ENCODE data around the gene TRHDE.

Gene TRHDE

DNA sequence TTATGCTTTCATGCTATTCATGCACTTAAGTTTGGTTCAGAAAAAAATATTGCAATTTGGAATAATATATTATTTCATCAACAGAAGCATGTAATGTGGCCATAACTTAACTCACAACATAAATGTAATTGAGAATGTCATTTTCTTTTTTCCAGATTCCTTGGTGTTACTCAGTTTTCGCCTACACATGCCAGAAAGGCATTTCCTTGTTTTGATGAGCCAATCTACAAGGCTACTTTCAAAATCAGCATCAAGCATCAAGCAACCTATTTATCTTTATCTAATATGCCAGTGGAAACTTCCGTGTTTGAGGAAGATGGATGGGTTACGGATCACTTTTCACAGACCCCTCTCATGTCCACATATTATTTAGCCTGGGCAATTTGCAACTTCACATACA, 14.4 kb downstream of the TRHDE start:
- Mint-ChIP-seq H3K9me3 (peaks cover 3% of the 10 kb centered on the region), H3K36me3 (no peaks in the 10 kb centered on the region), H3K27ac (no peak overlapping the region), H3K4me1 (no peaks in the 10 kb centered on the region), H3K4me3 (no peak overlapping the region)
- DNase-seq (ENCODE audit: low spot score in 2 of 2) = no peak
- no peak for ATAC-seq

GRCh38 chr12:72288436-72288835, 16.3 kb downstream of the TRHDE start:
- Mint-ChIP-seq H3K27ac (no peak overlapping the region), H3K4me1 (no peaks in the 10 kb centered on the region), H3K9me3 (peaks cover 3% of the 10 kb centered on the region), H3K4me3 (no peak overlapping the region), H3K36me3 (no peaks in the 10 kb centered on the region)
- ATAC-seq (no peak), DNase-seq (ENCODE audit: low spot score in 2 of 2) (no peak)

GRCh38 chr12:72288911-72289310, 16.7 kb downstream of the TRHDE start:
- Mint-ChIP-seq H3K27ac (no peak overlapping the region), H3K4me3 (no peak overlapping the region), H3K9me3 (peaks cover 3% of the 10 kb centered on the region), H3K36me3 (no peaks in the 10 kb centered on the region), H3K4me1 (no peaks in the 10 kb centered on the region)
- DNase-seq (ENCODE audit: low spot score in 2 of 2) (no peak), ATAC-seq (no peak)

- Mint-ChIP-seq H3K9me3 (peaks cover 3% of the 10 kb centered on the region), H3K4me3 (no peak overlapping the region), H3K27ac (no peak overlapping the region), H3K36me3 (no peaks in the 10 kb centered on the region), H3K4me1 (no peaks in the 10 kb centered on the region)
- DNase-seq (ENCODE audit: low spot score in 2 of 2) (no peak), ATAC-seq (no peak)
Observed at GRCh38 chr12:72289633-72290032, 17.5 kb downstream of the TRHDE start.

DNA sequence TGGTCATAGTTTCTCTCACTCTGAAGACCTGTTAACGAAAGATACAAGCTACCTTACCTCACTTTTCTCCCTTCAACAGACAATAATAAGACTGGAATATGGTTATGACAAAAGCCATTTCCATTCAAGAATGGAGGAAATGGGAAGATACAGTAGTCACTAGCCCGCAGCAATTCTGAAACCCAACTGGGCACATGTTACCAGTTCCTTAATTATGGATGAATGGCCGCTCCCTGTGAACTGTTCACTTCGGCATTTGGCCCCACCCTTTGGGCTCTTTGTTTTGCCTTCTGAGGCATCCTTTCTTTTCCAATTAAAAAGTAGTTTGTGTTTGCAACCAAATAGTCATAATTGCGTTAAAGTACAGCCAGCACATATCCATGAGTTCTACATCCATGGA, 19.0 kb downstream of the TRHDE start:
- H3K36me3 Mint-ChIP-seq = no peaks in the 10 kb centered on the region
- H3K4me1 Mint-ChIP-seq = no peaks in the 10 kb centered on the region
- no peak overlapping the region for H3K27ac Mint-ChIP-seq
- H3K4me3 Mint-ChIP-seq = no peak overlapping the region
- no peak for ATAC-seq
- no peak for DNase-seq (ENCODE audit: low spot score in 2 of 2)
- H3K9me3 Mint-ChIP-seq = peaks cover 3% of the 10 kb centered on the region

- no peaks in the 10 kb centered on the region for H3K4me1 Mint-ChIP-seq
- no peak overlapping the region for H3K4me3 Mint-ChIP-seq
- peaks cover 10% of the 10 kb centered on the region for H3K9me3 Mint-ChIP-seq
- ATAC-seq = no peak
- no peak for DNase-seq (ENCODE audit: low spot score in 2 of 2)
- H3K27ac Mint-ChIP-seq = no peak overlapping the region
- H3K36me3 Mint-ChIP-seq = no peaks in the 10 kb centered on the region
Observed at GRCh38 chr12:72293701-72294100, 21.5 kb downstream of the TRHDE start.

DNA sequence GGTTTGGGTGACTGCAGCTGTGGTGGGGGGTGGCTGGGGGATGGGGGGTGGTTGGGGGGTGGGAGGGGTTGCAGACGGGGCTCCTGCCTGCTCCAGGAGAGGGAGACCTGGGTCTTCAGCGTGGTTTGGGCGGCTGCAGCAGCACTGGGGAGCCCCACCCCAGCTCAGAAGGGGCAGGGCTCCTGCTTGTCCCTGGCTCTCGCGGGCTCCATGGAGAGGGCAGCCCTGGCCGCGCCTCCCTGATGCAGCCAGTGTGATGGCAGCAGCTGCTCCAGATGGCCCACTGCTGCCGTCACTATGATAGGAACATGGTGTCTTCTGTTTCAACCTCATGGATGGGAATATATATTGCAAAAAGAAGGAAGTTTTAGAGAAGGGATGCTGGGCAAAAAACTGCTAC, 22.9 kb downstream of the TRHDE start:
- DNase-seq (ENCODE audit: low spot score in 2 of 2) (no peak), ATAC-seq (no peak)
- Mint-ChIP-seq H3K9me3 (peaks cover 7% of the 10 kb centered on the region), H3K4me3 (no peak overlapping the region), H3K27ac (no peak overlapping the region), H3K4me1 (no peaks in the 10 kb centered on the region), H3K36me3 (no peaks in the 10 kb centered on the region)

DNA sequence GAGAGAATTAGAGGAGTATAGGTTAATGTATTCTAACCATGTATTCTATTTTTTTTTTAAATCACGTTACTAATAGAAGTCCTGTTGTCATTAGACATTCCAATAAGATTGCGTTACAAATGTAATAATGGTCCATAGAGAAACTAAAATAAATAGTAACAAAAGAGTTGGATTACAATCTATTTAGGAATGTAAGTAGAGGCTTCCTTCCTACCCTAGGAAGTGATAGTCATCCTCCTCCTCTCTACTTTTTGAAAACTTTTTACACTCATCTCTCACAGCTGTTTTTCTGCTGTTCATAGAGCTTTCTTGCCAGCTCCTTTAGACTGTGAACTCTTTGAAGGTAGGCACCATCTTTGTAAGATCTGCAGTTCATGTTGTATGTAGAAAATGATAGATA, 23.6 kb downstream of the TRHDE start:
- no peaks in the 10 kb centered on the region for H3K36me3 Mint-ChIP-seq
- ATAC-seq = no peak
- no peak overlapping the region for H3K4me3 Mint-ChIP-seq
- no peak overlapping the region for H3K27ac Mint-ChIP-seq
- H3K4me1 Mint-ChIP-seq = no peaks in the 10 kb centered on the region
- DNase-seq (ENCODE audit: low spot score in 2 of 2) = no peak
- peaks cover 7% of the 10 kb centered on the region for H3K9me3 Mint-ChIP-seq

- no peak for ATAC-seq
- H3K4me3 Mint-ChIP-seq = no peak overlapping the region
- no peaks in the 10 kb centered on the region for H3K36me3 Mint-ChIP-seq
- H3K9me3 Mint-ChIP-seq = peaks cover 7% of the 10 kb centered on the region
- H3K27ac Mint-ChIP-seq = no peak overlapping the region
- H3K4me1 Mint-ChIP-seq = no peaks in the 10 kb centered on the region
- no peak for DNase-seq (ENCODE audit: low spot score in 2 of 2)
Observed at GRCh38 chr12:72296389-72296788, 24.2 kb downstream of the TRHDE start.

DNA sequence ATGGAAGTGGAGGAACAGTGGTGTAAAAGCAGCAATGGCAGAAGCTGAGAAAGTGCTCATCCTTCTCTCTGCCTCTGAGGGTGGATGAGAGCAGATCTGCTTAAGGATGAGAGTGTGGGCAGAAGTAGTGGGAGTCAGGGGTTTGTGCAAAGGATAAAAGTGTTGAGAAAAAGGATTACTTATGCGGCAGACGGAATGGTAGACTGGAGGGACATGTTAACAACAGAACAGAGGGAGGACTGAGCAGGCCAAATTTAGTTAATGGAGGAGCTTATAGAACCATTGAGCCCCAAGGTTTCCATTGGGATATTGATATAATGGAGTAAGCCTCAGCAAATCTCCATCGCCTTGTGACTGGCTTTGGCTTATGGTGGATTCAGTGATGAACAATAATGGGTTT, 25.5 kb downstream of the TRHDE start:
- Mint-ChIP-seq H3K4me1 (no peaks in the 10 kb centered on the region), H3K9me3 (peaks cover 7% of the 10 kb centered on the region), H3K4me3 (no peak overlapping the region)

DNA sequence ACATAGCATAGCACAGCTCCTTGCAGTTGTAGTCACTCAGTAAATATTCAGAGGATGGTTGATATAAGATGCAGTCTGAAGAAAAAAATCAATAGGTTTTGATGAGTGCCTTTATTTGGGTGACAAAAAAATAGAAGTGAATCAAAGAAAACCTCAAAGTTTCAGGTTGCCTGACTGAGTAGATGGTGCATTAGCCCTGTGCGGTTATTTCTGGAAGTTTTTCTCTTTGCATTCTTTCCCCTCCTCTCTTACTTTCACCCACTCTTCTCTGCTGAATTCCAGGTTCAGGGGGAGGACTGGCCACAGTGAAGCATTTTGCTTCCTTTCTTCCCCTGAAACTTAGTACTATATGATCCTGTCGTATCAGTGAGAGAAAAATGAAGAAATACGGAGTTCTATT, 28.6 kb downstream of the TRHDE start:
- Mint-ChIP-seq H3K4me1 (no peaks in the 10 kb centered on the region), H3K9me3 (peaks cover 10% of the 10 kb centered on the region), H3K4me3 (no peak overlapping the region), H3K36me3 (no peaks in the 10 kb centered on the region), H3K27ac (no peak overlapping the region)
- DNase-seq (ENCODE audit: low spot score in 2 of 2) (no peak), ATAC-seq (no peak)

More for the DNA sequence above, 25.5 kb downstream of the TRHDE start:
- no peaks in the 10 kb centered on the region for H3K36me3 Mint-ChIP-seq
- H3K27ac Mint-ChIP-seq = no peak overlapping the region
- ATAC-seq (no peak), DNase-seq (ENCODE audit: low spot score in 2 of 2) (no peak)

- no peaks in the 10 kb centered on the region for H3K36me3 Mint-ChIP-seq
- H3K9me3 Mint-ChIP-seq = peaks cover 14% of the 10 kb centered on the region
- no peak overlapping the region for H3K27ac Mint-ChIP-seq
- no peak for DNase-seq (ENCODE audit: low spot score in 2 of 2)
- no peaks in the 10 kb centered on the region for H3K4me1 Mint-ChIP-seq
- no peak overlapping the region for H3K4me3 Mint-ChIP-seq
- no peak for ATAC-seq
Observed at GRCh38 chr12:72304751-72305150, 32.6 kb downstream of the TRHDE start.

GRCh38 chr12:72307229-72307628, 35.1 kb downstream of the TRHDE start:
- ATAC-seq = no peak
- peaks cover 14% of the 10 kb centered on the region for H3K9me3 Mint-ChIP-seq
- no peaks in the 10 kb centered on the region for H3K36me3 Mint-ChIP-seq
- H3K27ac Mint-ChIP-seq = no peak overlapping the region
- H3K4me1 Mint-ChIP-seq = no peaks in the 10 kb centered on the region
- H3K4me3 Mint-ChIP-seq = no peak overlapping the region
- DNase-seq (ENCODE audit: low spot score in 2 of 2) = no peak

DNA sequence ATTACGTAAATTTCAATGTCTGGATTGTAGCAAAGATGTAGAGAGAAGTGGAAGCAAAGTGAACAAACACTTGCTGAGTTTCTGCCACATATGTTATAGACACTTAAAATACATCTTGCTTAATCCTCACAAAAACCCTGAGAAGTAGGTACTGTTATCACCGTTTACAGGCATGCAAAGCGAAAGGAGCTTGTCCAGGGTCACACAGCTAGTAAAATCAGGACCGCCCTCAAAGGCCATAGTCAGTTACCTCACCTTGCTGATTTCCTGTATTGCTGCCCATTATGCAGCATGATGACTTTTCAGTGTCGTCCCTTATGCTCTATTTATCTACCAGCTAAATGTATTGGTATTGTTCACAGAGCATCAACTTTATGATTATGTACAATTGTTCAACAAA, 39.8 kb downstream of the TRHDE start:
- ATAC-seq = no peak

DNA sequence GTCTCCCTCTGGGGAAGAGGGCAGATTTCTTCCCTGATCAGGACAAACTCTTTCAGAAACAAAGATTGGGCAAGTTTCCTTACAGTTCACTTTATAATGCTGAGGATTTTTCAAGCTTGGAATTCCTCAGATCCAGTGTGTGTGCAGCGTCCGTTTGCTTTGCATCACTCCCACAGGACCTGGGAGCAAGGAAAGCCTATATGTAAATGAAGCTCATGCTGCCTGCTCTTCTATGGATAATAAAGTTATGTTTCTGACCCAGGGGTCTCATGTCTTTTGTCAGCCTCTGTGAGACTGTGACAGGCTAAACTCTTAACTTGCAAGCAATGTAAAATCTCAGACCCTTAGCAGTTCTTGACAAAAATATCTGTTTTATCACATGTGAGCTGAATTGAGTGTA, 41.6 kb downstream of the TRHDE start:
- no peak for DNase-seq (ENCODE audit: low spot score in 2 of 2)
- H3K36me3 Mint-ChIP-seq = no peaks in the 10 kb centered on the region

More for the DNA sequence above, 39.8 kb downstream of the TRHDE start:
- H3K27ac Mint-ChIP-seq = no peak overlapping the region
- H3K4me1 Mint-ChIP-seq = no peaks in the 10 kb centered on the region
- H3K9me3 Mint-ChIP-seq = peaks cover 6% of the 10 kb centered on the region
- H3K36me3 Mint-ChIP-seq = no peaks in the 10 kb centered on the region
- no peak overlapping the region for H3K4me3 Mint-ChIP-seq
- no peak for DNase-seq (ENCODE audit: low spot score in 2 of 2)

GRCh38 chr12:72315858-72316257, 43.7 kb downstream of the TRHDE start:
- Mint-ChIP-seq H3K4me3 (no peak overlapping the region), H3K9me3 (peaks cover 6% of the 10 kb centered on the region), H3K27ac (no peak overlapping the region), H3K36me3 (no peaks in the 10 kb centered on the region), H3K4me1 (no peaks in the 10 kb centered on the region)
- ATAC-seq = no peak
- no peak for DNase-seq (ENCODE audit: low spot score in 2 of 2)

More for the DNA sequence above, 41.6 kb downstream of the TRHDE start:
- H3K4me1 Mint-ChIP-seq = no peaks in the 10 kb centered on the region
- H3K9me3 Mint-ChIP-seq = peaks cover 12% of the 10 kb centered on the region
- no peak overlapping the region for H3K4me3 Mint-ChIP-seq
- no peak overlapping the region for H3K27ac Mint-ChIP-seq
- ATAC-seq = no peak

GRCh38 chr12:72318341-72318740, 46.2 kb downstream of the TRHDE start:
- DNase-seq (ENCODE audit: low spot score in 2 of 2) (no peak), ATAC-seq (no peak)
- Mint-ChIP-seq H3K27ac (no peak overlapping the region), H3K4me1 (no peaks in the 10 kb centered on the region), H3K9me3 (peaks cover 6% of the 10 kb centered on the region), H3K36me3 (no peaks in the 10 kb centered on the region), H3K4me3 (no peak overlapping the region)
